K562 (cell line): ENCODE data around the gene ZNF335. TPM values are rescaled to one million over a fixed set of nuclear protein-coding genes. Genes with fewer than 3 reads are reported as not detected.

Experiments used
- CREM ChIP-seq: IDR thresholded peaks from 2 replicates; pipeline ENCODE4 v1.6.1; 2014; ENCODE audit warnings: antibody characterized with exemption, low read depth
- CSDE1 ChIP-seq, 2 experiments: fragments of 450-650 bp; IDR thresholded peaks; 2 replicates each; pipeline ENCODE4 v1.6.1; 2016; ENCODE audit warnings: mild to moderate bottlenecking in 1 of 2
- EGR1 ChIP-seq: fragments of 450-650 bp; conservative IDR thresholded peaks from 2 replicates; pipeline ENCODE4 v1.6.1; 2017; ENCODE audit warnings: mild to moderate bottlenecking
- RBM14 ChIP-seq: fragments of 200-400 bp; formaldehyde crosslinking; IDR thresholded peaks from 2 replicates; pipeline ENCODE4 v1.6.1; 2018; ENCODE audit warnings: low read depth, mild to moderate bottlenecking, low read length, moderate library complexity, borderline replicate concordance; ENCODE audit not compliant: insufficient read depth
- RCOR1 ChIP-seq, 2 experiments: IDR thresholded peaks; 2 replicates each; pipeline ENCODE4 v1.6.1; 2012; ENCODE audit warnings: low read depth in 2 of 2, low read length in 2 of 2, borderline replicate concordance in 1 of 2, improper control_type of control experiment in 1 of 2
- SMARCE1 ChIP-seq: fragments of 450-650 bp; IDR thresholded peaks from 2 replicates; pipeline ENCODE4 v1.7.1; 2016; ENCODE audit warnings: mild to moderate bottlenecking
- TOE1 ChIP-seq, 2 experiments: fragments of 450-650 bp in 1 of 2; sonication (generic) in 1 of 2; formaldehyde crosslinking in 1 of 2; IDR thresholded peaks; 2 replicates each; pipeline versions ENCODE4 v1.7.1 to v1.8.0; 2016 to 2022; ENCODE audit warnings: borderline replicate concordance in 2 of 2, mild to moderate bottlenecking in 2 of 2, antibody characterized with exemption in 1 of 2, inconsistent platforms in 1 of 2, low read depth in 1 of 2, missing genetic modification reagents in 1 of 2, moderate library complexity in 1 of 2
- YY1 ChIP-seq, 3 experiments: IDR thresholded peaks; 2 replicates each; pipeline ENCODE4 v1.6.1; 2011; ENCODE audit warnings: low read length in 2 of 3, mild to moderate bottlenecking in 2 of 3, moderate library complexity in 2 of 3, borderline replicate concordance in 1 of 3, control low read depth in 1 of 3, low read depth in 1 of 3; ENCODE audit not compliant: insufficient read depth in 3 of 3, insufficient replicate concordance in 2 of 3, control insufficient read depth in 1 of 3, insufficient read length in 1 of 3; ENCODE audit errors: extremely low read depth in 1 of 3
- ZFP30 ChIP-seq: fragments of 250-450 bp; sonication (Bioruptor Pico); IDR thresholded peaks from 2 replicates; pipeline ENCODE4 v1.8.0; 2022; ENCODE audit warnings: moderate library complexity, mild to moderate bottlenecking, inconsistent platforms, borderline replicate concordance
- ZNF174 ChIP-seq: fragments of 250-450 bp; sonication (Bioruptor Pico); IDR thresholded peaks from 2 replicates; pipeline ENCODE4 v1.4.0; 2020; ENCODE audit warnings: mild to moderate bottlenecking
- ZNF384 ChIP-seq: IDR thresholded peaks from 2 replicates; pipeline ENCODE4 v1.6.1; 2012; ENCODE audit warnings: low read depth, low read length, improper control_type of control experiment
- ZNF830 ChIP-seq: fragments of 250-450 bp; sonication (Bioruptor Pico); IDR thresholded peaks from 2 replicates; pipeline ENCODE4 v1.5.0; 2021; ENCODE audit warnings: mild to moderate bottlenecking
- polyA plus RNA-seq, 8 experiments: library from polyadenylated mRNA; depleted of rRNA in 4 of 8; stranded (reverse) in 5 of 8; unstranded in 3 of 8; fragments of >200 nt; fragmentation: Nextera tagmentation in 2 of 8; fragmentation: Illumina TruSeq in 1 of 8; extraction: Ambion mirVana in 2 of 8; extraction: Trizol in 1 of 8; gene quantifications; 2 replicates each; pipeline versions ENCODE4 v1.2.1 to v1.2.3, GENCODE V29; 2011 to 2014; ENCODE audit warnings: inconsistent platforms in 1 of 8, missing spikeins in 1 of 8
- total RNA-seq, 7 experiments: library from RNA; depleted of rRNA in 6 of 7; stranded (reverse); fragments of >200 nt in 6 of 7; fragmentation: Illumina TruSeq in 2 of 7; extraction: Trizol in 2 of 7; gene quantifications; 2 replicates each; pipeline versions ENCODE4 v1.2.1 to v1.2.3, GENCODE V29; 2011 to 2021; ENCODE audit warnings: low replicate concordance in 1 of 7
- TF ChIP-seq, protein P1 (sequence below): sonication (generic); formaldehyde crosslinking; IDR thresholded peaks from 2 replicates; pipeline ENCODE4 v1.8.0; 2023; ENCODE audit warnings: mild to moderate bottlenecking, missing genetic modification reagents
- TF ChIP-seq, protein P2 (sequence below): fragments of 450-650 bp; conservative IDR thresholded peaks from 2 replicates; pipeline ENCODE4 v1.6.1; 2016; ENCODE audit warnings: missing genetic modification characterization, low read depth, mild to moderate bottlenecking, missing compliant biosample characterization, moderate library complexity
- TF ChIP-seq, protein P3 (sequence below): fragments of 450-650 bp; IDR thresholded peaks from 2 replicates; pipeline ENCODE4 v1.6.1; 2018; ENCODE audit not compliant: partially characterized antibody
- TF ChIP-seq, protein P4 (sequence below): fragments of 450-650 bp; IDR thresholded peaks from 2 replicates; pipeline ENCODE4 v1.6.1; 2016; ENCODE audit warnings: low read depth, mild to moderate bottlenecking, moderate library complexity

ZNF335 gene
- total and polyA plus RNA-seq, 9 of the 15 experiments (the other 6 are each of a cell fraction or from before 2014, with no cell fraction given): 0.39 to 16.0 (median 7.6) TPM

DNA sequence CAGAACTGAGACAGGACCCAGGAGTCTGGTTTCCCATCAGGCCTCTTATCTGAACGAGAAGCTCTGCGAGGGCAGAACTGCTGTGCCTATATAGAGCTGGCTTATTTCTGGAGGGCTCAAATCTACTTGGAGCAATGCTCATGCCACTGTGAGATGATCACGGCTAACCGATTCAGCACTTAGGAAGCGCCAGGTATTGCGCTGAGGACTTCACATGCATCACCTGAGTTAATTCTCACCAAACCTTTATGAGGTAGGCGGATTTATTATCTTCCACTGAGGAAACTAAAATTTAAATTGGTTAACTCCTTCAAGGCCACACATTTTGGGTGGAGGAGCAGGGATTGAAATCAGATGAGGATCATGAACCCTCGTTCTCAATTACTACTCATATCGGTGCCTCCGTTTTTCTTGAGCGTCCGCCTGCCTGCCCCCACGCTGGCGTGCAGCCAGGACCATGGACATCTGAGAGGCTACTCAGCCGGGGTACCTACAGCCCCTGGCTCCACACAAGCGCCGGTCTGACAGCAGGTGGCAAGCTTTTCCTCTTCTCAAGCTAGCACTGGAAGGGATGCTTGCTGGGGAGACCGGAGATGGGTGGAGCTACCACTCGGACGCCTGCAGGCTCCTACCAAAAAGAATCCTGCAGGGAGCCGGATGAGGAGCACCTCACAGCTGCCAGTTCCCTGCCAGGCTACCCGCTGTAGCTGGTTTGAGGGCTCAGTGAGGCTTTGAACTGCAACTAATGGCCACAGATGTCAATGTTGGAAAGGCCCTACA lies 38.5 kb downstream of the ZNF335 start (continued):
- TF ChIP-seq ZNF830 (CRISPR knock-in tag) (no peak), RBM14 (no peak), ZNF174 (CRISPR knock-in tag) (no peak), SMARCE1 (no peak), EGR1 (no peak), ZNF384 (no peak), TOE1 (IDR thresholded peaks at IDR 0.05; ENCODE audit: borderline replicate concordance) (no peak), TOE1 (CRISPR knock-in tag; IDR thresholded peaks at IDR 0.05; ENCODE audit: borderline replicate concordance, low read depth) (no peak), YY1 (IDR thresholded peaks at IDR 0.05; ENCODE audit: borderline replicate concordance in 1 of 3, control insufficient read depth in 1 of 3, extremely low read depth in 1 of 3, insufficient read depth in 3 of 3, insufficient read length in 1 of 3, insufficient replicate concordance in 2 of 3, low read depth in 1 of 3, low read length in 2 of 3) (peak in 1 of 3 experiments; percentile 38), ZFP30 (CRISPR knock-in tag) (no peak), CREM (no peak), CSDE1 (IDR thresholded peaks at IDR 0.05) (no peak), RCOR1 (IDR thresholded peaks at IDR 0.05; ENCODE audit: borderline replicate concordance in 1 of 2, low read depth in 2 of 2, low read length in 2 of 2) (peak in 1 of 2 experiments; percentile 85; a peak in 2 of 4 replicates)
- TF ChIP-seq, protein P1, sequence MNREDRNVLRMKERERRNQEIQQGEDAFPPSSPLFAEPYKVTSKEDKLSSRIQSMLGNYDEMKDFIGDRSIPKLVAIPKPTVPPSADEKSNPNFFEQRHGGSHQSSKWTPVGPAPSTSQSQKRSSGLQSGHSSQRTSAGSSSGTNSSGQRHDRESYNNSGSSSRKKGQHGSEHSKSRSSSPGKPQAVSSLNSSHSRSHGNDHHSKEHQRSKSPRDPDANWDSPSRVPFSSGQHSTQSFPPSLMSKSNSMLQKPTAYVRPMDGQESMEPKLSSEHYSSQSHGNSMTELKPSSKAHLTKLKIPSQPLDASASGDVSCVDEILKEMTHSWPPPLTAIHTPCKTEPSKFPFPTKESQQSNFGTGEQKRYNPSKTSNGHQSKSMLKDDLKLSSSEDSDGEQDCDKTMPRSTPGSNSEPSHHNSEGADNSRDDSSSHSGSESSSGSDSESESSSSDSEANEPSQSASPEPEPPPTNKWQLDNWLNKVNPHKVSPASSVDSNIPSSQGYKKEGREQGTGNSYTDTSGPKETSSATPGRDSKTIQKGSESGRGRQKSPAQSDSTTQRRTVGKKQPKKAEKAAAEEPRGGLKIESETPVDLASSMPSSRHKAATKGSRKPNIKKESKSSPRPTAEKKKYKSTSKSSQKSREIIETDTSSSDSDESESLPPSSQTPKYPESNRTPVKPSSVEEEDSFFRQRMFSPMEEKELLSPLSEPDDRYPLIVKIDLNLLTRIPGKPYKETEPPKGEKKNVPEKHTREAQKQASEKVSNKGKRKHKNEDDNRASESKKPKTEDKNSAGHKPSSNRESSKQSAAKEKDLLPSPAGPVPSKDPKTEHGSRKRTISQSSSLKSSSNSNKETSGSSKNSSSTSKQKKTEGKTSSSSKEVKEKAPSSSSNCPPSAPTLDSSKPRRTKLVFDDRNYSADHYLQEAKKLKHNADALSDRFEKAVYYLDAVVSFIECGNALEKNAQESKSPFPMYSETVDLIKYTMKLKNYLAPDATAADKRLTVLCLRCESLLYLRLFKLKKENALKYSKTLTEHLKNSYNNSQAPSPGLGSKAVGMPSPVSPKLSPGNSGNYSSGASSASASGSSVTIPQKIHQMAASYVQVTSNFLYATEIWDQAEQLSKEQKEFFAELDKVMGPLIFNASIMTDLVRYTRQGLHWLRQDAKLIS: peak; percentile 23; the same call in 1 of the 2 replicates
- TF ChIP-seq, protein P2, sequence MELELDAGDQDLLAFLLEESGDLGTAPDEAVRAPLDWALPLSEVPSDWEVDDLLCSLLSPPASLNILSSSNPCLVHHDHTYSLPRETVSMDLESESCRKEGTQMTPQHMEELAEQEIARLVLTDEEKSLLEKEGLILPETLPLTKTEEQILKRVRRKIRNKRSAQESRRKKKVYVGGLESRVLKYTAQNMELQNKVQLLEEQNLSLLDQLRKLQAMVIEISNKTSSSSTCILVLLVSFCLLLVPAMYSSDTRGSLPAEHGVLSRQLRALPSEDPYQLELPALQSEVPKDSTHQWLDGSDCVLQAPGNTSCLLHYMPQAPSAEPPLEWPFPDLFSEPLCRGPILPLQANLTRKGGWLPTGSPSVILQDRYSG (tag): no peak
- TF ChIP-seq, protein P3, sequence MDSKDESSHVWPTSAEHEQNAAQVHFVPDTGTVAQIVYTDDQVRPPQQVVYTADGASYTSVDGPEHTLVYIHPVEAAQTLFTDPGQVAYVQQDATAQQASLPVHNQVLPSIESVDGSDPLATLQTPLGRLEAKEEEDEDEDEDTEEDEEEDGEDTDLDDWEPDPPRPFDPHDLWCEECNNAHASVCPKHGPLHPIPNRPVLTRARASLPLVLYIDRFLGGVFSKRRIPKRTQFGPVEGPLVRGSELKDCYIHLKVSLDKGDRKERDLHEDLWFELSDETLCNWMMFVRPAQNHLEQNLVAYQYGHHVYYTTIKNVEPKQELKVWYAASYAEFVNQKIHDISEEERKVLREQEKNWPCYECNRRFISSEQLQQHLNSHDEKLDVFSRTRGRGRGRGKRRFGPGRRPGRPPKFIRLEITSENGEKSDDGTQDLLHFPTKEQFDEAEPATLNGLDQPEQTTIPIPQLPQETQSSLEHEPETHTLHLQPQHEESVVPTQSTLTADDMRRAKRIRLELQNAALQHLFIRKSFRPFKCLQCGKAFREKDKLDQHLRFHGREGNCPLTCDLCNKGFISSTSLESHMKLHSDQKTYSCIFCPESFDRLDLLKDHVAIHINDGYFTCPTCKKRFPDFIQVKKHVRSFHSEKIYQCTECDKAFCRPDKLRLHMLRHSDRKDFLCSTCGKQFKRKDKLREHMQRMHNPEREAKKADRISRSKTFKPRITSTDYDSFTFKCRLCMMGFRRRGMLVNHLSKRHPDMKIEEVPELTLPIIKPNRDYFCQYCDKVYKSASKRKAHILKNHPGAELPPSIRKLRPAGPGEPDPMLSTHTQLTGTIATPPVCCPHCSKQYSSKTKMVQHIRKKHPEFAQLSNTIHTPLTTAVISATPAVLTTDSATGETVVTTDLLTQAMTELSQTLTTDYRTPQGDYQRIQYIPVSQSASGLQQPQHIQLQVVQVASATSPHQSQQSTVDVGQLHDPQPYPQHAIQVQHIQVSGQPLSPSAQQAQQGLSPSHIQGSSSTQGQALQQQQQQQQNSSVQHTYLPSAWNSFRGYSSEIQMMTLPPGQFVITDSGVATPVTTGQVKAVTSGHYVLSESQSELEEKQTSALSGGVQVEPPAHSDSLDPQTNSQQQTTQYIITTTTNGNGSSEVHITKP: peak; percentile 40
- TF ChIP-seq, protein P4, sequence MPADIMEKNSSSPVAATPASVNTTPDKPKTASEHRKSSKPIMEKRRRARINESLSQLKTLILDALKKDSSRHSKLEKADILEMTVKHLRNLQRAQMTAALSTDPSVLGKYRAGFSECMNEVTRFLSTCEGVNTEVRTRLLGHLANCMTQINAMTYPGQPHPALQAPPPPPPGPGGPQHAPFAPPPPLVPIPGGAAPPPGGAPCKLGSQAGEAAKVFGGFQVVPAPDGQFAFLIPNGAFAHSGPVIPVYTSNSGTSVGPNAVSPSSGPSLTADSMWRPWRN: no peak
